Stimulated activated CD8-positive, alpha-beta memory T cell treated with anti-CD3 and anti-CD28 coated beads, Interleukin-4, amount 100 ng/mL, for 24 hours (primary cell): ENCODE measurements around the gene TXNDC12.
"Not testable (repeated sequence)": the region's sequence is repeated elsewhere in the genome, so short reads cannot be mapped to it uniquely, and the experiment has no call there.

Source experiments
- DNase-seq: peaks from one replicate; pipeline ENCODE4 v3.0.0-alpha.2; 2020; ENCODE audit warnings: low read depth

Gene TXNDC12

DNA sequence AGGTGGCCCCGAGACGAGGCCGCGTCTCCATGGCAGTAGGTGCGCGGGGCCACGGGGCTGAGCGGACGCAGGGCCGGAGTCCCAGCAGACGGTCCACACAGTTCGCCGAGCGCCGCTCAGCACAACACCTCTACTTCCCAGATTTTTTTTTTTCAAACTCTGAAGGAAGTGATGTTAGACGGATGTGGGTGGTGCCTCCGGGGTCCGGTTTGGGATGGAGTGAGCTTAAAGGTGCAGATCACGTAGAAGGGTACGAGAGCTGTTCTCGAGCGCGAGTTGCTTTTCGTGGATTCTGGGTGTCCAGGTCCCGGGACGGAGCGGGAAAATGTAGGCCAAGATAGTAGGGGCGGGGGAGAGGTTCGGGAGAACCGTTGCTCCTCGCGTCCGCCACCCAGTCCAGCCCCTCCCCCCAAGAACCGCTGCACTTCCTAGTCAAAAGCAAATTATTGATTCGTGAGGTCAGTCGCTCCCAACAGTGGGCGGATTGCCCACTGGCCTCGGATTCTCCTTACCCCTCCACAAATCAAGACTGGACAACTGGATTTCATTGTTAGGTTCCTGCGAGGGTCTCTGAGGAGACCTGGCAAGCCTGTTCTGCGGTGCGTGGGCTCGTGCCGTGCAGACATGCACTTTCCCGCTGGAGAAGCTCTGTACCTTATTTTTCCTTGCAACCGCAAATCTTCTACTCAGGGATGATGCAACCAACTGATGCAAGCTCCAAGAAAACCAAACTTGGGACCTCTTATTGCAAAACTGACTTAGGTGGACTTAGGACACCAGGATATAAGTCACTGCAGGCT lies at the start of gene TXNDC12:
Gene TXNDC12 (minus strand): TSS at position 126 of the 800 bp plus-strand sequence. CDS start 95 bp downstream, at position 31.
- DNase-seq: peak; percentile 51

DNA sequence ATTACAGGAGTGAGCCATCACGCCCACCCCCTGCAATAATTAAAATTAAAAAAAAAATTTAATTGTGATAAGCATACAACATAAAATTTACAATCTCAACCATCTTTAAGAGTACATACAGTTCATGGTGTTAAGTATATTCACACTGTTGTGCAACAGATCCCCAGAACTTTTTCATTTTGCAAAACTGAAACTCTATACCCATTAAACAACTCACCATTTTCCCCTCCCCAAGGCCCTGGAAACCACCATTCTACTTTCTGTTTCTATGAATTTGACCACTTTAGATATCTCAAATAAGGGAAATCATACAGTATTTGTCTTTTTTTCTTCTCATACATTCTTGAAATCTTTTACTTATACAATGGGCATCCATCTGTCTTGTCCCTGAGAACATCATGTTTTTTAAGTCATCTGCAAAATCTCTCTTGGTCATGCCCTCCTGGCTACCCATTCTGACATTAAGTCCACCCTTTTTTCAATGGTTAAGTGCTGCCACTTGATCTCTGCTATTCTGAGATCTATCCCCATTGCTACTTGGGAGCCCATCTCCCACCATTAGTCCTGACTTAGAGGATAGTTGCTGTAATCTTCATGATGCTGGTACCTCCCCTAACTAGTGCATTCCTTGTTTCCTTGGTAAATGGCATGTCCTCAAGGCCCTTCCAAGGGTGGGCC lies 47.5 kb upstream of the TXNDC12 start:
- no peak for DNase-seq

- no peak for DNase-seq
These were observed 43.3 kb upstream of the TXNDC12 start for GRCh38 chr1:52098139-52098871.

DNA sequence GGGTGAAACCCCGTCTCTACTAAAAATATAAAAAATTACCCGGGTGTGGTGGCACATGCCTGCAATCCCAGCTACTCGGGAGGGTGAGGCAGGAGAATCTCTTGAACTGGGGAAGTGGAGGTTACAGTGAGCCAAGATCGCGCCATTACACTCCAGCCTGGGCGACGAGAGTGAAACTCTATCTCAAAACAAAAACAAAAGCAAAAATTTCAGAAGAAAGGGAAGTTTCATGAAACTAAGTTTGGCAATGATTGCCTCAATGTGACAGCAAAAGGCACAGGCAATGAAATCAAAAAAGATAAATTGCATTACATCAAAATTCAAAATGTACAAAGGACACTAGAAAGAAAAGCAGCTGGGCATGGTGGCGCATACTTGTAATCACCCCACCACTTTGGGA lies 41.2 kb upstream of the TXNDC12 start:
- DNase-seq: no peak

- DNase-seq: not testable (repeated sequence)
These were observed 39.3 kb upstream of the TXNDC12 start for GRCh38 chr1:52094300-52094699.

DNA sequence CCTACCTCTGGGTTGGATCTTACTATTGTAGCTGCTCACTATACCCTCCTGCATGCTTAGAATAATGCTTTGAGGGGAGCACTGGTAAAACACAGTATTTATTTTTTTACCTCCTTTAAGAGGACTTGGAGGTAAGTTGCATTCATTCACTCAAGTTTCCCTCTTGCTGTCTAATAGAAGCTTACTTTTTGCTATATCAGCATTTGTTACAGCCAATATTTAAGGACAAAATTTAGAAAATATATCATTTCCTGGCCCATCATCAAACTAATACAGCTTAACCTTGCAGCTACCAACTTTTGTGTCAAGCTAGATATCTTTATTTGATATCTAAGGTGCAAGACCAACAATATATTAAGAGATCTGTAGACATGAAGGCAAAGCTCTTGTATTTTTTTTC lies 32.9 kb upstream of the TXNDC12 start:
- not testable (repeated sequence) for DNase-seq

DNA sequence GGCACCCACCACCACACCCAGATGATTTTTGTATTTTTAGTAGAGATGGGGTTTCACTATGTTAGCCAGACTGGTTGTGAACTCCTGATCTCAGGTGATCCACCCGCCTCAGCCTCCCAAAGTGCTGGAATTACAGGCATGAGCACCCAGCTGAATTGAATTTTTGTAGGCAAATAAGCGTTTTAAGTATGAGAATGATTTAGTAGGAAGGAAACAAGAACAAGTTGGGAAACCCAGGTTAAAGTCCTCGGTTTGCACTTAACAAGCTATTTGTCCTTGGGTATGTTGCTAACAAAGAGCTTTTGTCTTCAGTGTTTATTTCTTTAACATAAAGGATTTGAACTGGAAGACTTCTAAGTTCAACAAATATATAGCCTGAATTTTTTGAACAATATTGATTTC lies 25.0 kb upstream of the TXNDC12 start:
- DNase-seq: no peak

DNA sequence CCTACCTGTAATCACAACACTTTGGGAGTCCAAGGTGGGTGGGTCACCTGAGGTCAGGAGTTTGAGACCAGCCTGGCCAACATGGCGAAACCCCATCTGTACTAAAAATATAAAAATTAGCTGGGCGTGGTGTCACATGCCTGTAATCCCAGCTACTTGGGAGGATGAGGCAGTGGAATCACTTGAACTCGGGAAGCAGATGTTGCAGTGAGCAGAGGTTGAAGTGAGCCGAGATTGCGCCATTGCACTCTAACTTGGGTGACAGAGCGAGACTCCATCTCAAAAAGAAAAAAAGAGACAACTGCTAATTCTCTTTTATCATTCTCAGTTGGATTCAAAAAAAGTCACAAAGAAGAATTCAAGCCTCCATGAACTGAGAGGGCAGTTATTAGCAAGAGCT lies 22.3 kb upstream of the TXNDC12 start:
- DNase-seq: not testable (repeated sequence)

DNA sequence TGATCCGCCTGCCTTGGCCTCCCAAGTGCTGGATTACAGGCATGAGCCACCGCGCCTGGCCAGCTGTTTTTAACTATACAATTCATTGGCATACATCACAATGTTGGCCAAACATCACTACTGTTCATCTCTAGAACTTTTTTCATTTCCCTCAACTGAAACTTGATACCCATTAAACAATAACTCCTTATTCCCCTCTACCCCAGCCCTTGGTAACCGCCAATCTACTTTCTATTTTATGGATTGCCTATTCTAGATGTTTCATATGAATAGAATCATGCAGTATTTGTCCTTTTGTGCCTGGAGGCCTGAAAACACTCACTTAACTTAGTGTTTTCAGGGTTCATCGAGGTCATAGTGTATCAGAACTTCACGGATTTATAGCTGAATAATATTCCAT lies 17.3 kb upstream of the TXNDC12 start:
- DNase-seq: no peak

DNA sequence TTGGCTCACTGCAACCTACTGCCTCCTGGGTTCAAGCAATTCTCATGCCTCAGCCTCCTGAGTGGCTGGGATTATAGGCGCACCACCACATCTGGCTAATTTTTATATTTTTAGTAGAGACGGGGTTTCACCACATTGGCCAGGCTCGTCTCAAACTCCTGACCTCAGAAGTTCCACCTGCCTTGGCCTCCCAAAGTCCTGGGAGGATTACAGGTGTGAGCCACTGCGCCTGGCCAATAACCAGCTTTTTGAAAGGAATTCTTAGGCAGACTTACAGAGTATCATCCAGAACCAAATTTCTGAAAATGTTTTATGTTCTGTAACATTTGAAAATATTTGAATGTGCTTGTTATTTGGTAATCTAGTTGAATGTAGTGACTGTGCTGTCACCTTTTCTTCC lies 15.7 kb upstream of the TXNDC12 start:
- DNase-seq: no peak

GRCh38 chr1:52063192-52063591 lies 8.2 kb upstream of the TXNDC12 start:
- no peak for DNase-seq

DNA sequence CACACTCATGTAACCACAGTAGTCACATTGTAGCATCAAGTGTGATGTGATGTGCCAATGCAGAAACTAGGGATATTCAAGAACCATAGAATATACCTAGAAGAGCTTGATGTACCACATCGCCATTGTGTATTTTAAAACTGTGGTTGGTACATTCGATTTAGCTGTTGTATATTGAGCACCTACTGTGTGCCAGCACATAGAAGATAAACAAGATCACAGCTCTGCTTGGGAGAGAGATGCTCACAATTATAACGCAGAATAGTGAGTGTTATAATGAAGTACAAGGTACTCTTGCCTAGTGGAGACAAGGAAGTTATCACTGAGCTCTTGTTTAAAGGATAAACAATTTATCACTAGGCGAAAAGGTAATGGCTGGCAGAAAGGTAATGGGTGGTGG lies 5.8 kb upstream of the TXNDC12 start:
- DNase-seq: no peak

- no peak for DNase-seq
These were observed 4.9 kb upstream of the TXNDC12 start for GRCh38 chr1:52059888-52060287.

DNA sequence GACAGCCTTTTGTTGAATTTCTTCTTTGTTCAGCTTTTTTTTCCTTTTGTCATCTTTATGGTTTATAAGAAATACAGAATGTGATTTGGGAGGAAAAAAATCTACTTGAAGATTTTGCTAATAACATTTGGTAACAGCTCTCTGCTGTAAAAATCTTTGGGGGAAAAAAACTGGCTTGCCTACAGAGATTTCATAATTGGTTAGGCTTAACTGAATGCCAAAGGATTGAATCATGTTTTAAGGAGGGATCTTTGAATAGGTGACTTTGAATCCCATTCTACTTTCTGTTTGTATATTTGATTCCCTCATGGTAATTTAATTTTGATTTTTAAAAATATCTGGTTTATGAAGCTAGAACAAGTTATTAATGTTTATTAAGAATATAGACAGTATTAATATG lies 4.3 kb upstream of the TXNDC12 start:
- no peak for DNase-seq

DNA sequence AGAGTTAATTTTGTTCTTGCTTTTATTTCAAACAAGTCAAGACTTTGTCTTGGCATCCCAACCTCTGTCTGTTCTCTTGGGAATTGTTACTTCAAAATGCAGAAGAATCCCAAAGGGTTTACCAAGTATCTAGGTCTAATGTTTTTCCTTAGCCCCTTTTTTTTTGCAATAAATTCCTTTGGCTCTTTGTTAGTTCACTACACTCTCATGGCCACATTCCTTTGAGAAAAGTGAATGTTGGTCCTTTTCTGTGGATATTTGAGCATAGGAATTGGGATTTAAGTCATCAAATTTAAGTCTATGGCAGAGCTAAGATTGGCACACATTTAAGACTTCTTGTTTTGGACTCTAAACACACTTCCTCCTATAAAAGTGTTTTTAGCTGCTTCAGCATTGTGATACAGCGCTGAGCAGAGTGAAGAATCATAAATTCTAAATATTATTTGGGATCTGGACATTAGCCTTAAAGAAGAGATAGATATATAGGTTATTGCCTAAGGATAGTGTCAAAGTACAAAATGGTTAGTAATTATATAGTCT lies 3.0 kb upstream of the TXNDC12 start:
- DNase-seq: no peak

- no peak for DNase-seq
These were observed 2.3 kb upstream of the TXNDC12 start for GRCh38 chr1:52057255-52057654.

GRCh38 chr1:52056937-52057231 lies 1.9 kb upstream of the TXNDC12 start:
- no peak for DNase-seq

- peak; percentile 87 for DNase-seq
These were observed 1.4 kb upstream of the TXNDC12 start, which contains the start of gene BTF3L4 for GRCh38 chr1:52056163-52056936. Gene BTF3L4, plus strand, starts transcription at chr1:52056295. Its CDS starts 3,553 bp downstream, at chr1:52059848.

DNA sequence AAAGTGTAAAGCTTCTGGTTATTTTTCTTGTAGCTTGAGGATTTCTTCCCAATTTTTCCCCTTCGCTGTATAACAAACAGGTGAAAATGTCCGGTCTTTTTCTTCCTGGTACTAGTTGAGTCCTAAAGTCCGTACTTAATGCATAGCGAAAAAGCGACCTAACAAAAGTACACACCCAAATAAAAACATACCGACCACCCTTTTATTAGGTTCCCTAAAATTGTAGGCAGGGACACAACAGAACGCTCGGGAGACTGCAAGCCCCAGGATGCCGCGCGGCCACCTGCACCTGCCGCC lies 823 bp upstream of the TXNDC12 start:
- no peak for DNase-seq

GRCh38 chr1:52054496-52055065 lies 410 bp downstream of the TXNDC12 start:
- no peak for DNase-seq

- no peak for DNase-seq
These were observed 1.1 kb downstream of the TXNDC12 start for GRCh38 chr1:52053862-52054261.

GRCh38 chr1:52049337-52049736 lies 5.7 kb downstream of the TXNDC12 start:
- not testable (repeated sequence) for DNase-seq
